HepG2 (cell line): ENCODE measurements around the gene CASS4. TPM values are rescaled to one million over a fixed set of nuclear protein-coding genes. Genes with fewer than 3 reads are reported as not detected.
A peak's percentile ranks its signal among the peaks of the same experiment; 100 is the strongest.

Experiments used
- ATAC-seq: fragments of 200-7000 bp; cut with Tn5 transposase; 3 replicates; pipeline ENCODE4 v1.9.1; 2020; ENCODE audit warnings: mild to moderate bottlenecking, moderate library complexity
- BruUV-seq: library from RNA; stranded (reverse); fragments of 400-500 nt; replicated peaks from 2 replicates; lab custom pipeline; 2021; lab: Mats Ljungman, UMichigan
- CTCF ChIA-PET: fragments of 300-600 bp; formaldehyde crosslinking; extraction: SDS; loops from one replicate; lab custom pipeline; 2021; ENCODE audit warnings: low total read pairs, inconsistent platforms, low intra/inter-chr PET ratio; lab: Yijun Ruan, JAX
- POLR2A ChIA-PET: fragments of 350-600 bp; sonication (Branson Sonifier 250); formaldehyde crosslinking; loops from one replicate; lab custom pipeline; 2020; ENCODE audit warnings: antibody characterized with exemption, inconsistent platforms; lab: Yijun Ruan, JAX
- DNase-seq: peaks from one replicate; pipeline ENCODE4 v3.0.0-alpha.2; 2015; ENCODE audit warnings: low spot score
- FAIRE-seq: peaks from 3 replicates; lab custom pipeline; 2011; peaks lifted over from hg19 to GRCh38; lab: Jason Lieb, UNC
- H2AFZ ChIP-seq: one replicate; pipeline ENCODE4 v1.6.1; 2011; ENCODE audit warnings: low read length, inconsistent platforms
- H3K27ac ChIP-seq: fragments of 300-600 bp; 3 replicates; pipeline ENCODE4 v1.8.0; 2011; ENCODE audit warnings: mixed run types, mild to moderate bottlenecking, mixed read lengths, low read length, inconsistent platforms; ENCODE audit not compliant: insufficient read depth; ENCODE audit errors: extremely low read length
- H3K27me3 ChIP-seq, 2 experiments: fragments of 200-600 bp in 1 of 2; 2 replicates in 1 of 2; 3 replicates in 1 of 2; pipeline versions ENCODE4 v1.6.0 to v1.8.0; 2011; ENCODE audit warnings: low read length in 2 of 2, mild to moderate bottlenecking in 2 of 2, moderate library complexity in 2 of 2, inconsistent platforms in 1 of 2; ENCODE audit not compliant: insufficient read depth in 2 of 2, control insufficient read depth in 1 of 2
- H3K36me3 ChIP-seq, 2 experiments: fragments of 200-600 bp in 1 of 2; replicated peaks in 1 of 2; 2 replicates in 1 of 2; 3 replicates in 1 of 2; pipeline versions ENCODE4 v1.5.1 to v1.8.0; 2011; ENCODE audit warnings: low read length in 2 of 2, inconsistent platforms in 1 of 2; ENCODE audit not compliant: insufficient read depth in 2 of 2, control insufficient read depth in 1 of 2
- H3K4me1 ChIP-seq: 2 replicates; pipeline ENCODE4 v1.5.1; 2012; ENCODE audit warnings: low read length, inconsistent platforms; ENCODE audit not compliant: insufficient read depth
- H3K4me2 ChIP-seq: 2 replicates; pipeline ENCODE4 v1.6.0; 2011; ENCODE audit warnings: low read depth, low read length, inconsistent platforms
- H3K4me3 ChIP-seq, 3 experiments: fragments of 200-600 bp in 1 of 3; sonication (generic), shearing (Covaris generic) in 1 of 3; replicated peaks in 1 of 3; 2 replicates each; pipeline ENCODE4 v1.5.1; 2011 to 2016; ENCODE audit warnings: low read length in 3 of 3, inconsistent platforms in 2 of 3, low read depth in 2 of 3, mild to moderate bottlenecking in 2 of 3, control low read depth in 1 of 3, mixed read lengths in 1 of 3; ENCODE audit not compliant: insufficient read depth in 1 of 3
- H3K79me2 ChIP-seq: one replicate; pipeline ENCODE4 v1.6.1; 2011; ENCODE audit warnings: low read length, inconsistent platforms; ENCODE audit not compliant: insufficient read depth
- H3K9ac ChIP-seq: 2 replicates; pipeline ENCODE4 v1.6.0; 2011; ENCODE audit warnings: mild to moderate bottlenecking, low read depth, low read length, inconsistent platforms; ENCODE audit not compliant: insufficient read depth
- H3K9me3 ChIP-seq: 2 replicates; pipeline ENCODE4 v1.5.1; 2012; ENCODE audit warnings: mild to moderate bottlenecking, low read length
- H4K20me1 ChIP-seq: 2 replicates; pipeline ENCODE4 v1.6.0; 2011; ENCODE audit warnings: inconsistent platforms, mild to moderate bottlenecking, low read length, moderate library complexity; ENCODE audit not compliant: insufficient read depth
- HNF4A ChIP-seq: sonication (generic); formaldehyde crosslinking; IDR thresholded peaks from 2 replicates; pipeline ENCODE4 v1.4.0; 2020; ENCODE audit warnings: missing genetic modification reagents
- NR2F2 ChIP-seq: IDR thresholded peaks from 2 replicates; pipeline ENCODE4 v1.6.1; 2012; ENCODE audit warnings: low read depth, inconsistent platforms, borderline replicate concordance
- NR2F6 ChIP-seq, 2 experiments: IDR thresholded peaks; 2 replicates each; pipeline ENCODE4 v1.6.1; 2016; ENCODE audit warnings: antibody characterized with exemption in 1 of 2, mild to moderate bottlenecking in 1 of 2
- POGK ChIP-seq: sonication (generic); formaldehyde crosslinking; conservative IDR thresholded peaks from 2 replicates; pipeline ENCODE4 v1.8.0; 2022; ENCODE audit warnings: mild to moderate bottlenecking, moderate library complexity, missing genetic modification reagents
- RARA ChIP-seq: IDR thresholded peaks from 2 replicates; pipeline ENCODE4 v1.6.1; 2016; ENCODE audit warnings: missing genetic modification reagents, missing compliant biosample characterization
- RXRA ChIP-seq: sonication (generic); formaldehyde crosslinking; IDR thresholded peaks from 2 replicates; pipeline ENCODE4 v1.5.1; 2020; ENCODE audit warnings: missing genetic modification reagents
- RXRB ChIP-seq: IDR thresholded peaks from 2 replicates; pipeline ENCODE4 v1.6.1; 2016; ENCODE audit warnings: borderline replicate concordance, missing genetic modification reagents, missing compliant biosample characterization
- SMYD3 ChIP-seq: sonication (generic); formaldehyde crosslinking; IDR thresholded peaks from 2 replicates; pipeline ENCODE4 v1.8.1; 2023; ENCODE audit warnings: mild to moderate bottlenecking, missing genetic modification reagents
- SOX13 ChIP-seq, 3 experiments: fragments of 450-650 bp in 1 of 3; sonication (generic) in 1 of 3; formaldehyde crosslinking in 1 of 3; IDR thresholded peaks in 2 of 3; conservative IDR thresholded peaks in 1 of 3; 2 replicates each; pipeline versions ENCODE4 v1.5.0 to v1.6.1; 2016 to 2020; ENCODE audit warnings: antibody characterized with exemption in 1 of 3, mild to moderate bottlenecking in 1 of 3, missing compliant biosample characterization in 1 of 3, missing genetic modification reagents in 1 of 3, moderate library complexity in 1 of 3
- SOX5 ChIP-seq: IDR thresholded peaks from 2 replicates; pipeline ENCODE4 v1.6.1; 2016; ENCODE audit warnings: borderline replicate concordance
- THRA ChIP-seq: sonication (generic); formaldehyde crosslinking; IDR thresholded peaks from 2 replicates; pipeline ENCODE4 v1.4.0; 2020; ENCODE audit warnings: missing genetic modification reagents, borderline replicate concordance
- ZBTB14 ChIP-seq: sonication (generic); formaldehyde crosslinking; IDR thresholded peaks from 2 replicates; pipeline ENCODE4 v1.4.0; 2020; ENCODE audit warnings: missing genetic modification reagents
- ZBTB20 ChIP-seq: sonication (generic); formaldehyde crosslinking; IDR thresholded peaks from 2 replicates; pipeline ENCODE4 v1.8.1; 2023; ENCODE audit warnings: missing genetic modification reagents, low read depth, mild to moderate bottlenecking, borderline replicate concordance
- ZNF256 ChIP-seq: sonication (generic); formaldehyde crosslinking; conservative IDR thresholded peaks from 2 replicates; pipeline ENCODE4 v1.4.0; 2020; ENCODE audit warnings: missing genetic modification reagents
- WGBS: methylation state at CpG from one replicate; pipeline ENCODE4 v1.1.6; 2017; ENCODE audit warnings: low lambda C conversion rate; 5-methylcytosine and 5-hydroxymethylcytosine counted together
- in situ Hi-C: cut with HindIII; loops from 2 replicates; pipeline ENCODE4 v1.10.0; 2017; ENCODE audit warnings: low pct_unique_long_range_greater_than_20kb; ENCODE audit not compliant: extremely low pct_ligation_motif_present
- intact Hi-C: fragments of 100-400 bp; cut with micrococcal nuclease; formaldehyde crosslinking; loops from one replicate; pipeline ENCODE4 v1.10.0; 2022; ENCODE audit not compliant: unreplicated experiment
- polyA plus RNA-seq, 8 experiments: library from polyadenylated mRNA; depleted of rRNA in 3 of 8; stranded (reverse) in 7 of 8; unstranded in 1 of 8; fragments of >200 nt; fragmentation: Illumina TruSeq in 4 of 8; extraction: Trizol in 4 of 8; gene quantifications; 2 replicates each; pipeline versions ENCODE4 v1.2.1 to v1.2.3, GENCODE V29; 2011 to 2016; ENCODE audit warnings: low read depth in 4 of 8, missing spikeins in 1 of 8, mixed read lengths in 1 of 8; ENCODE audit not compliant: insufficient read depth in 1 of 8
- total RNA-seq, 5 experiments: library from RNA; depleted of rRNA; stranded (reverse); fragments of >200 nt; fragmentation: Illumina TruSeq; extraction: Trizol; gene quantifications; 2 replicates each; pipeline ENCODE4 v1.2.3, GENCODE V29; 2016; ENCODE audit warnings: low read depth in 1 of 5

Gene CASS4
- total and polyA plus RNA-seq, 2 of the 13 experiments (the other 11 are each of a cell fraction or from before 2014, with no cell fraction given): 0.17 to 0.49 TPM

GRCh38 chr20:56420028-56420427, 8.0 kb downstream of the CASS4 start:
- Histone ChIP-seq H4K20me1 (no peaks in the 10 kb centered on the region), H2AFZ (no peak overlapping the region), H3K4me1 (peaks cover 62% of the 10 kb centered on the region), H3K27me3 (no peaks in the 10 kb centered on the region), H3K9me3 (no peaks in the 10 kb centered on the region), H3K9ac (no peak overlapping the region), H3K4me2 (no peak overlapping the region), H3K27ac (no peak overlapping the region), H3K36me3 (no peaks in the 10 kb centered on the region), H3K4me3 (no peak overlapping the region), H3K79me2 (no peaks in the 10 kb centered on the region)
- no peak for ATAC-seq
- CTCF ChIA-PET: no interaction called here
- intact Hi-C loops (no loop called here), in situ Hi-C loops (no loop called here)
- no TSS peak for BruUV-seq
- DNase-seq: no peak
- no peak for TF ChIP-seq ZBTB20 (CRISPR knock-in tag)
- no peak for TF ChIP-seq POGK (CRISPR knock-in tag)
- TF ChIP-seq HNF4A (CRISPR knock-in tag): peak; percentile 6; the same call in 1 of the 2 replicates
- TF ChIP-seq RARA (CRISPR knock-in tag): peak; percentile 42; the same call in 1 of the 2 replicates
- TF ChIP-seq SMYD3 (CRISPR knock-in tag): no peak
- no peak for TF ChIP-seq ZNF256 (CRISPR knock-in tag)
- peak; percentile 20; the same call in 1 of the 2 replicates for TF ChIP-seq NR2F6 (IDR thresholded peaks at IDR 0.05)
- TF ChIP-seq NR2F6 (CRISPR knock-in tag; IDR thresholded peaks at IDR 0.05): no peak
- TF ChIP-seq RXRB (CRISPR knock-in tag): no peak
- TF ChIP-seq SOX5 (CRISPR knock-in tag): peak; percentile 18; the same call in 1 of the 2 replicates
- no peak for TF ChIP-seq SOX13 (IDR thresholded peaks at IDR 0.05)
- peak in 1 of 2 experiments; percentile 74; a peak in 2 of 4 replicates for TF ChIP-seq SOX13 (CRISPR knock-in tag; conservative IDR thresholded peaks at IDR 0.05 in 1 of 2, IDR thresholded peaks at IDR 0.05 in 1 of 2)
- no peak for TF ChIP-seq ZBTB14
- peak; percentile 41; the same call in 1 of the 2 replicates for TF ChIP-seq RXRA (CRISPR knock-in tag)
- peak; percentile 56; the same call in 1 of the 2 replicates for TF ChIP-seq THRA
- TF ChIP-seq NR2F2: no peak
- FAIRE-seq: no peak
- POLR2A ChIA-PET: interaction anchor here (1.3 kb wide), 1 partner anchor 28 kb away, joined by 4 read pairs; the partner anchor contains the start of genes AURKA and CSTF1
- WGBS: 53% methylated on average over 2 of the region's 2 CpGs
